ENCODE measurements around the gene CDKN2B.

DNA sequence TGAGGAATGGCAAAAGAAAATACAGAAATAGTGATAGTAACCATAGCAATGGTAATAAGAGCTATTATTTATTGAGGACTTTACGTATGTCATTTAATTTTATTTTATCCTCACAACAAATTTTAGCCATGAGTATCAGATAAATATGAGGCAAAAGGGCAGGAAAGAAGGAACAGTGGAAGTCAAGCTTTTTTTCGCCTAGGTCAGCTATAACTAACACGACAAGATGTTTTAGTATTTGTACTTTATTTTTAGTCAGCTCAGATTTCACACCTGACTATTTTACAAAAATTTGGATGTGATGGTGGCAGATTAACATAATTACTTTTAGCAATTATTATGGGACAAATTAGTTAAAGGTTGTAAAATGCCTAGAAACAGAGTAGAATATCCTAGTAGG is 34.8 kb upstream of the CDKN2B start:
- no peak for TF ChIP-seq POLR2A (IDR thresholded peaks at IDR 0.05; ENCODE audit: borderline replicate concordance, extremely low read depth, insufficient read depth, insufficient read length)
- TF ChIP-seq, protein P1, sequence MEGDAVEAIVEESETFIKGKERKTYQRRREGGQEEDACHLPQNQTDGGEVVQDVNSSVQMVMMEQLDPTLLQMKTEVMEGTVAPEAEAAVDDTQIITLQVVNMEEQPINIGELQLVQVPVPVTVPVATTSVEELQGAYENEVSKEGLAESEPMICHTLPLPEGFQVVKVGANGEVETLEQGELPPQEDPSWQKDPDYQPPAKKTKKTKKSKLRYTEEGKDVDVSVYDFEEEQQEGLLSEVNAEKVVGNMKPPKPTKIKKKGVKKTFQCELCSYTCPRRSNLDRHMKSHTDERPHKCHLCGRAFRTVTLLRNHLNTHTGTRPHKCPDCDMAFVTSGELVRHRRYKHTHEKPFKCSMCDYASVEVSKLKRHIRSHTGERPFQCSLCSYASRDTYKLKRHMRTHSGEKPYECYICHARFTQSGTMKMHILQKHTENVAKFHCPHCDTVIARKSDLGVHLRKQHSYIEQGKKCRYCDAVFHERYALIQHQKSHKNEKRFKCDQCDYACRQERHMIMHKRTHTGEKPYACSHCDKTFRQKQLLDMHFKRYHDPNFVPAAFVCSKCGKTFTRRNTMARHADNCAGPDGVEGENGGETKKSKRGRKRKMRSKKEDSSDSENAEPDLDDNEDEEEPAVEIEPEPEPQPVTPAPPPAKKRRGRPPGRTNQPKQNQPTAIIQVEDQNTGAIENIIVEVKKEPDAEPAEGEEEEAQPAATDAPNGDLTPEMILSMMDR (IDR thresholded peaks at IDR 0.05 in 2 of 3, conservative IDR thresholded peaks at IDR 0.05 in 1 of 3; ENCODE audit: borderline replicate concordance in 1 of 3, insufficient read depth in 1 of 3, low read depth in 2 of 3, low read length in 2 of 3), result no peak
- TF ChIP-seq, protein P2, sequence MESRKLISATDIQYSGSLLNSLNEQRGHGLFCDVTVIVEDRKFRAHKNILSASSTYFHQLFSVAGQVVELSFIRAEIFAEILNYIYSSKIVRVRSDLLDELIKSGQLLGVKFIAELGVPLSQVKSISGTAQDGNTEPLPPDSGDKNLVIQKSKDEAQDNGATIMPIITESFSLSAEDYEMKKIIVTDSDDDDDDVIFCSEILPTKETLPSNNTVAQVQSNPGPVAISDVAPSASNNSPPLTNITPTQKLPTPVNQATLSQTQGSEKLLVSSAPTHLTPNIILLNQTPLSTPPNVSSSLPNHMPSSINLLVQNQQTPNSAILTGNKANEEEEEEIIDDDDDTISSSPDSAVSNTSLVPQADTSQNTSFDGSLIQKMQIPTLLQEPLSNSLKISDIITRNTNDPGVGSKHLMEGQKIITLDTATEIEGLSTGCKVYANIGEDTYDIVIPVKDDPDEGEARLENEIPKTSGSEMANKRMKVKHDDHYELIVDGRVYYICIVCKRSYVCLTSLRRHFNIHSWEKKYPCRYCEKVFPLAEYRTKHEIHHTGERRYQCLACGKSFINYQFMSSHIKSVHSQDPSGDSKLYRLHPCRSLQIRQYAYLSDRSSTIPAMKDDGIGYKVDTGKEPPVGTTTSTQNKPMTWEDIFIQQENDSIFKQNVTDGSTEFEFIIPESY (IDR thresholded peaks at IDR 0.05; ENCODE audit: extremely low read depth, insufficient replicate concordance, low read length), result no peak
- TF ChIP-seq, protein P3, sequence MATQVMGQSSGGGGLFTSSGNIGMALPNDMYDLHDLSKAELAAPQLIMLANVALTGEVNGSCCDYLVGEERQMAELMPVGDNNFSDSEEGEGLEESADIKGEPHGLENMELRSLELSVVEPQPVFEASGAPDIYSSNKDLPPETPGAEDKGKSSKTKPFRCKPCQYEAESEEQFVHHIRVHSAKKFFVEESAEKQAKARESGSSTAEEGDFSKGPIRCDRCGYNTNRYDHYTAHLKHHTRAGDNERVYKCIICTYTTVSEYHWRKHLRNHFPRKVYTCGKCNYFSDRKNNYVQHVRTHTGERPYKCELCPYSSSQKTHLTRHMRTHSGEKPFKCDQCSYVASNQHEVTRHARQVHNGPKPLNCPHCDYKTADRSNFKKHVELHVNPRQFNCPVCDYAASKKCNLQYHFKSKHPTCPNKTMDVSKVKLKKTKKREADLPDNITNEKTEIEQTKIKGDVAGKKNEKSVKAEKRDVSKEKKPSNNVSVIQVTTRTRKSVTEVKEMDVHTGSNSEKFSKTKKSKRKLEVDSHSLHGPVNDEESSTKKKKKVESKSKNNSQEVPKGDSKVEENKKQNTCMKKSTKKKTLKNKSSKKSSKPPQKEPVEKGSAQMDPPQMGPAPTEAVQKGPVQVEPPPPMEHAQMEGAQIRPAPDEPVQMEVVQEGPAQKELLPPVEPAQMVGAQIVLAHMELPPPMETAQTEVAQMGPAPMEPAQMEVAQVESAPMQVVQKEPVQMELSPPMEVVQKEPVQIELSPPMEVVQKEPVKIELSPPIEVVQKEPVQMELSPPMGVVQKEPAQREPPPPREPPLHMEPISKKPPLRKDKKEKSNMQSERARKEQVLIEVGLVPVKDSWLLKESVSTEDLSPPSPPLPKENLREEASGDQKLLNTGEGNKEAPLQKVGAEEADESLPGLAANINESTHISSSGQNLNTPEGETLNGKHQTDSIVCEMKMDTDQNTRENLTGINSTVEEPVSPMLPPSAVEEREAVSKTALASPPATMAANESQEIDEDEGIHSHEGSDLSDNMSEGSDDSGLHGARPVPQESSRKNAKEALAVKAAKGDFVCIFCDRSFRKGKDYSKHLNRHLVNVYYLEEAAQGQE (IDR thresholded peaks at IDR 0.05; ENCODE audit: low read depth), result no peak
- TF ChIP-seq SP1 (IDR thresholded peaks at IDR 0.05; ENCODE audit: low read depth), result no peak
- TF ChIP-seq, protein P4, sequence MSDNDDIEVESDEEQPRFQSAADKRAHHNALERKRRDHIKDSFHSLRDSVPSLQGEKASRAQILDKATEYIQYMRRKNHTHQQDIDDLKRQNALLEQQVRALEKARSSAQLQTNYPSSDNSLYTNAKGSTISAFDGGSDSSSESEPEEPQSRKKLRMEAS (IDR thresholded peaks at IDR 0.05), result no peak
- TF ChIP-seq POLR2AphosphoS5 (IDR thresholded peaks at IDR 0.05; ENCODE audit: low read depth, low read length), result no peak
- TF ChIP-seq EZH2 (IDR thresholded peaks at IDR 0.05), result no peak
- no peak for TF ChIP-seq SIN3A (IDR thresholded peaks at IDR 0.05; ENCODE audit: low read depth)
- no peak for TF ChIP-seq RAD21 (IDR thresholded peaks at IDR 0.05; ENCODE audit: low read depth)
- TF ChIP-seq TCF7L2 (IDR thresholded peaks at IDR 0.05; ENCODE audit: borderline replicate concordance, extremely low read depth, insufficient read depth, insufficient read length), result no peak
- TF ChIP-seq CEBPB (IDR thresholded peaks at IDR 0.05; ENCODE audit: low read depth), result no peak
- TF ChIP-seq EZH2phosphoT487 (IDR thresholded peaks at IDR 0.05; ENCODE audit: borderline replicate concordance), result no peak
